ENCODE measurements around the gene EXT2.

The EXT2 gene

DNA sequence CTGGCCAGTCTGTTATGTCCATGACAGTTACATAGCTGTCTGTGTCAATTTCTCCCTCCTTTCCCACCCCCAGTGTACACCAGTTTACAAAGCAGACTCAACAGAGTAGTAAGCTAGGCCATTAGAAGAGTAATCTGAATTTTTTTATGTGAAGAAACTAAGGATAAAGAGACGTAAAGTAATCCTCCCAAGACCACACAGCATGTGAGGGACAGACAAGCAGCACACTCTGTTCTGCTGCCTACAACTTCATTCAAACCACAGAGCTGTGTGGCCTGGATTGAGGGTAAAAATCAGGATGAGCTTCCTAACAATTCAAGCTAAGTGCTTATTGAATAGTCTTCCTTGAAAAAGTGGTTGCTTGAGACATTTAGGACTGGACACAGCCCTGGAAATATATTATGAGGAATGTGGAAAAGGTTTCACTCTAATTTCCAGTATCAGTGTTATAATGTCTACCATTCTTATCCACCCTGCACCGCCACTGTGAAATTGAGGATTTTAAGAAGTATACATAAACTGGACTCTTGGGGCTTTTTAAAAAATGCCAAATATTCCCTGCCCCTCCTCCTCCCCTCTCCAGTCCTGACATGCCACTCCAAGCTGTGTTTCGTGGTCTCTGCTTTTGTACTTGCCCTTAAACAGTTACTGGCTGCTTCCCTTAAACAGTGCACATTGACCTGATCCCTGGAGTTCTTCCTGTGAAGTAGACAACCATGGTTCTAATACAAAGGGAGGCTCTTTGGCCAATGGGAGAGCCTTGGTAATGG, 40.9 kb downstream of the EXT2 start:
- DNase-seq = no peak

DNA sequence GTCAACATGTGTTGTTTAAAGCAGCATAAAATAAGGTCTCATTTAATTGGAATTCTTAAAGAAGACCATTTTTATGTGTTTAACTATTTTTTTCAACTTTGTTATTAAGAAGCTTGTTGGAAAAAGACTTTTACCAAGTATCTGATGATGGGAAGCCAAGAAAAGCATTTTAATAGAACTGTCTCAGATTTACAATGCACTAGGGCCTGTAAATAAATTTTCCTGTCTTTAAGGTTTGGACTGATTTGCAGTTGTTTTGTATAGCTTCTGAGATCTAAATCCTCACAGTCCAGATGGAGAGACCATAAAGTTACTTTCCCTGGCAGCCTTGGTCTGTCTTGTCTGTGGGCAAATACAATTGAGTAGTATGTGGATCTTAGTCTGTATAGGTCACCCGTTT, 41.6 kb downstream of the EXT2 start:
- DNase-seq = no peak

DNA sequence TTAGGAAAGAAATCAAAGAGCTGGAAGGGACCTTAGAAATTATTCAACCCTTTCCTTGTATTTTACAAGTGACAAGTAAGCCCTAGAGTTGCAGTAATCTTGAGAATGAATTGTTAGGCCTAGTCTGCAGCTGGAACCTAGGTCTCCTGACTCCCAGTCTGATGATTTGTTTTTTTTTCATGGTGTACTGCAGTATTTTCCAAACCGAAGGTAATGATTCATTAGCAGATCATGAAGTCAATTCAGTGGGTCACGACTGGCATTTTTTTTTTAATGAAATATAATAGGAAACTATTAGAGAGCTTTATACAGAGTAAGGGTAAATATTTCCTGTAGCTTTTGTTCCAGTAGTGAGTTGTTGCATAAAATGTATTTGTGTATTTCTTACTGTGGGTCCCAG, 42.8 kb downstream of the EXT2 start:
- no peak for DNase-seq

DNA sequence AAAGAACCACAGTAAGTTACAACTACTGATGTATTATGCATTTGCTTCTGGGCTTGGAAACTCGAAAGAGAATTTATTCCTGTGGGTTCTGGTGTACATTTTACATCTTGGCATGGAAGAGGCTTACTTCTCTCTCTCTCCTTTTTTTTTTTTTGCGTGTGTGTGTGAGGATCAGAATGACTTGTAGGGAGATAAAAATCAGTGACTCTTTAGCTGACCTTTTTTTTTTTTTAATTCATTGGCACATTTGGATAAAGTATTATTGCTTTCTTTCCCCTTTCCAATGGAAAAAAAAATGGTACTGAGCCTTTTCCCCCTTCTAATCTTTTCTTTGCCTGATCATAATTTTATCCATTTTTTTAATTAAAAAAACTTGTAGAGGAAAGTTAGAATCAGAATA, 43.5 kb downstream of the EXT2 start:
- no peak for DNase-seq

DNA sequence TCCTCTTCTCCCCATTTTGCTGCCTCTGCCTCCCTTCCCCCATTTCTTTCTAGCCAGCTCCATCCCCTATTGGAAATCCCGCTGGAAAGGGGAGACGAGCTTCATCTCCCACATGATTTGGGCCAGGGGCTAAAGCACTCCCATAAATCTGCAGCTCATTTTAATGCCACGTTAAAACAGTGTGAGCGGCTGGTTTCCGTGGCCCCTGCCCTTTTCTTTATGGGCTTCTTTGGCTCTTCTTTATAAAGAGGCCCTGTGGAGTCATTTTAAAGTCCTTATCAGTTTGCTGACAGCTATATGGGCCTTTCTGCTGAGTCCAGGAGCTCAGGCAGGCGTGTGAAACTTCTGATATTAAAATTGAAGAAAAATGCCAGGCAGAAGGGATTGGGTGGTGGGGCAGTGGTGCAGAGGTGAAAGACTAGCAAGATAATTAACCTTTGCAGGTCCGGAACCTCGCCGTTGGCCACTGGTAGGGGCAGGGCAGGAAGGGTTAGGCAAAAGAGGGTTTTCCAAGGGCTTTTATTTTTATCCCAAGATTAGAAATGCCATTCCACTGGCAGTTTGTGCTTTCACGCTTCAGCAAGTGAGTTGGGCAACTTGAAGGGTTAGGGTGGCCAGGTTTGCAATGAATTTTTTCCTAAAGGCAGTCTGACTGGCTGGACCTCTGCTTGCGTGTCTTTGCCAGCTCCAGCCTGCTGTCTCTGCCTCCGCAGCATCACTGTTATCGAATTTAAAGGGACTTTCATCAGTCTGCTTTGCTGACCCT, 44.3 kb downstream of the EXT2 start:
- no peak for DNase-seq

DNA sequence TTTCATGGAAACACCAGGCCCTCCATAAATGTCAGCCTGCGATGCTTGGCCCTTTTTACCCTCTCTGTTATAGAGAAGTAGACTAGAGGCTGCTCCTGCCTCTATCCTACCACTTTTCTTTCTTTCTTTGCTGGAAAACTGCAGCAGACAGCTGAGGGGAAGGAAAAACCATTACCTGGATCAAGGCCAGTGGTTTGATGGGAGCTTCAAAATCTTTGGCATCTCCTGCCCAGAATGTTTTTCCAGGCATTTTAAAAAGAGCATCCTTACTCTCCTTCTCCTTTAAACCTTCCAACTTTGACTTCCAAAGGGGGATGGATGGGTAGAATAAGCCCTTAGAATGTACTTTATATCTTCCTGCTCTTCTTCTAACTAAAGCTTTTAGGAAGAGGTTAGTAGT, 44.9 kb downstream of the EXT2 start:
- peak; percentile 9 for DNase-seq

DNA sequence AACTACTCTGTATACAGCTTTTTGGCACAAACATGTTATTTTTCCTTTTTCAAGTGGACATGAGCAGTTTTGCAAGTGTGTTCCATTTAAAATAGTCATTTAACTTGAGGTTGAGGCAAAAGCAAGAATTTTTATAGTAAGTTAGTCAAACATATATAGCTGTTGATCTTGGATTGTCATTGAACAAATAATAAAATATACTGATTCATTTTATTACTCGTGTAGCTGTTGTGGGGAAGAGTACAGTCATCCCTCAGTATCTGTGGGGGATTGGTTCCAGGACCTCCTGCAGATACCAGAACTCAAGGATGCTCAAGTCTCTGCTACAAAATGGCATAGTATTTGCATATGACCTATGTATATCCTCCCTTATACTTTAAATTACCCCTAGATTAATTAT, 45.3 kb downstream of the EXT2 start:
- no peak for DNase-seq

DNA sequence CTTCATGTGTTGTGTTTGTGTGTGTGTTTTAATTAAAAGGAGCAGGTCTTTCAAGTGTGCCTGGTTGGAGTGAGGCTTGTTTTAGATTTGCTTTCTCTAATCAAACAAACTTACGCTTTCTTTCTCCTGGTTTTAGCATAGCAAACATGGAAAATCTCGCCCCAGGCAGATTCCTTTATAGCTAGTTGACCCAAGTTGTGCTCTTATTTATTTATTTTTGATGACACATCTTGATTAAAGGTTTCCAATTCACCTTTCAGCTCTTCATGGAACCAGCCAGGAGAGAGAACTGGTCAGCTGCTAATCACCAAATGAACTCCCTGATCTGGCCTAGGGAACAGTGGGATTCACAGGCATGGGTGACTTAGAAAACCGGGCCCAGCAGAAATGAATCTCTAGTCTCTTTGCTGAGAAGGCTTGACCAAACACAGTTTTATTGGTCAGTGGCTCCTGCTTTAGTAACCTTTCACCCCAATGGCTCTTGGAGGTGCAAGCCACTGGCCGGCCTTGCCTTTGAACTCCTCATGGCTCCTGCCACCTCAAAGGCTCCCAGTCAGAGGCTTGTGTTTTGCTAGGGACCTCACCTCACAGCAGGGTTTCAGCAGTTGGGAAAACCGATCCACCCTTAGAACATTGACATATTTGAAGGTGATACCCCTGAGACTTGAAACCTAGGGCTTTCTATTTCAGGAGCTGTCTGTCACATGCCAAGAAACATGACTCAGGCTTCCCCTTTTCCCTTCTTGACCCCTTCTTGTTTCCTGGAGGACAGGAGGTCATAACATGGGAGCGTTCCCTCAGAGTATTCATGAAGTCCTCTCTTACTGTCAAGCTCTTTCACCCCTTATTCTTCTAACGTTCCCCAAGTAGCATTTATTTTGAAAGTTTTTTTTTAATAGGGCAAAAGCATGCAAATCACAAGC, 48.8 kb downstream of the EXT2 start:
- no peak for DNase-seq

DNA sequence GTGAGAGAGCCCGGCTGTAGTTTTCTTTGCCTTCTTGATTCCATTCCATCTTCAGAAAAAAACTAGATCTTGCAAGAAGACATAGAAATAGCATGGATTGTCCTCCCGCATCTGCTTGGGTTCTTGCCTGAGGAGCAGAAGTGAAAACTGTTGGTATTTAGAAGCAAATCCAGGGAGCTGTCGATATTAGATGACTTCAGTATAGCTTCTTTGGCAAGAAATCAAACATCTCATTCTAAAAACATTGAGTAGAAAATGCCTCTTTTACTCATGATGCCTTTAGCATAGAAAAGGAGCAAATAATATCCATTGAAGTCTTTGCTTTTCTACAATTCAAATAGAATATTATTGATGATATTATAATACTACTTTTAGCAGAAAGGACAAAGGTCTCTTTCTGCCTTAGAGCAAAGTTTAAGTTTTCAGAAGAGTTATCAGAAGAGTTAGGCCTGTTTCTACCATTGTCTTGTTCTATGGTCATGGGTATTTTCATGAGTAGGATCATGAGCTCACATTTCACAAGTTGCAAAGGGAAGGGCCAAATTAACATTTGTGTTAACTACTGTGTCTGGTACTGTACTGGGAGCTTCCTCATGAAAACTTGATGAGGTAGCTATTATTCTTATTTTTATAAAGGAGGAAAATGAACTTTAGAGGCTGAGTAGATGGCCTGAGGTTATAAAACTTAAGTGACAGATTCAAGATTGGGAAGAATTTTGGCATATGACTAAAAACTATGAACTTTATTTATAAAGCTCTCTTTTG, 49.7 kb downstream of the EXT2 start:
- no peak for DNase-seq

DNA sequence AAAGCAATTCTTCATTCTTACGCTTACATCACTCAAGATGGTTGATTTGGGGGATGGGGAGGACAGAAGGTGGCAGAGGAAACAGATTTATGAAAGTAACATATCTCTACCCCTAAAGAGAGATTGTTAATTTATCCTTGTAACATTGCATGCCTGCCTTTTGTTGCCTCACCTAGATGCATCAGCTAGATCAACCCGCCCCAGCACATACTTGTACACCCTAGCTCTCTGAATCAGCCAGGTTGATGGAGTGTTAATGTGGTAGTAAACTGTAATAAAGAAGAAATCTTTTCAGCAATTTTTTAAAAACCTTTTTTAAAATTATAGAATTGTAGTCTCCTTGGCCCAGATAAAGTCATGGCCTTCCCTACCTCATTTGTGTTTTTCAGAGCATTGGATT, 51.5 kb downstream of the EXT2 start:
- no peak for DNase-seq

DNA sequence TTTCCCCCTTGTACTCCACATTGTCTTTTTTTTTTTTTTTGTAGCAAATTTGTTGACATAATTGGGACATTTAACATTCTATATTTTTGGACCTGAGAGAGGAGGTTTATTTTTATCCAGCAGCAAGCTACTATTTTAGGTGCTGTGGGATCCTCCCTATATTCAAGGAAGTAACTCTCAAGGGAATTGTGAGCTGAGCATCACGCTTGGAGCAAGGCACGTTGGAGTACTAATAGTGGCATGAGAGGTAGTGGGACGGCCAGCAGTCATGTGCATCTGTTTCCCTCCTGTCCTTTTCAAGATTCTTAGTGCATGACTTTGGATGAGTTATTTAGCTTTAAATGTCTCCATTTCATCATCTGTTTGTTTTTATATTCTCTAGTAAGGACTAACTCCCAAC, 52.3 kb downstream of the EXT2 start:
- DNase-seq = no peak

DNA sequence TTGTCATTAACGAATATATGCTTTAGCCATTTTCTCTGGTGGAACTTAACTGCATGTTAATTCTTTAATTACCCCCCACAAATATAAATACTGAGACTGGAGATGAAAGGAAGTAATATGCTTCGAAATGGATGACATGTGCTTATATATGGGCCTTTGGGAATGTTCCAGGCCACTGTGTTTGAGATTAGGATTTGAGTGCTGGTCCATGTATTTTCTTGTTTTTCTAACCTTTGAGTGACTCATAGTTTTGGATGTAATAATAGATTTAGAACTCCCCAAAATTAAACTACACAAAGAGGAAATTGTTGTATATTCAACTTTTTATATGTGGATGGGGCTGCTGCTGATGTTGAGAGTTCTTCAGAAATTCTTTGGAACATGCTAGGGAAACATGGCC, 54.2 kb downstream of the EXT2 start:
- DNase-seq = no peak

DNA sequence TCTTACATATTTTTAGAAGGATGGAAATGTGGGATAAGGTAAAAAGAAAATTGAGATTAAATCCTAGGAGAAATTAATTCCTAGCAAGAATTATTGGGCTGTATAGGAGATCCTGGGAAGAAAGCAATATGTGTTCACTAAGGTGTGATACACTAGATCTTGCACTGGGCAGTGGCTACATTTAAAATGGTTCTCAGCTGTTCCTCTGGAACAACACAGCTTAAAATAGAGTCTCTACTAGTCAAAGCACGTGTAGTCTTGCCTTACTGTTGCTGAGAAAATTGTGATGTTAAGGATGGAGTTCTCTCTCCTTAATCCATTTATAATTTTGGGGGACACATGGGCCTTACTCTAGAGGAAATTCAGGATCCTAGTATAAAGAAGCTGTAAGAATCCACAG, 54.9 kb downstream of the EXT2 start:
- no peak for DNase-seq

DNA sequence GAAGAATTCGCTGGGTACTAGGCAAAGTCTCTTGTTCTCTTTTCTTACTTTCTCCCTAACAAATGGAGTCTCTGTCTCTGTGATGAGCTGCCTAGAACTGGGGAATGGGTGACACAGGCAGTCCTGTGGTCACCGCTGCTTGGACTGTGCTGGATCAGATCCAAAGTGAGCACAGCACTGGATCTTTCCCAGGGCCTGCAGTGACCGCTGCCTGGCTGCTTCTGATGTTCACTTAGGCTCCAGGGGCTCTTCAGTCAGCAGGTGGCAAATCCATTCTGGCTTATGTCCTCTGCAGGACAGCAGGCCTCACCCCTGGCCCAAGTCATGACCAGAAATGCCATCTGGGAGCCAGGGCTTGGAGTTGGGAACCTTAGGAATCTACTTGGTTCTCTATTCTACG, 61.5 kb downstream of the EXT2 start:
- no peak for DNase-seq

DNA sequence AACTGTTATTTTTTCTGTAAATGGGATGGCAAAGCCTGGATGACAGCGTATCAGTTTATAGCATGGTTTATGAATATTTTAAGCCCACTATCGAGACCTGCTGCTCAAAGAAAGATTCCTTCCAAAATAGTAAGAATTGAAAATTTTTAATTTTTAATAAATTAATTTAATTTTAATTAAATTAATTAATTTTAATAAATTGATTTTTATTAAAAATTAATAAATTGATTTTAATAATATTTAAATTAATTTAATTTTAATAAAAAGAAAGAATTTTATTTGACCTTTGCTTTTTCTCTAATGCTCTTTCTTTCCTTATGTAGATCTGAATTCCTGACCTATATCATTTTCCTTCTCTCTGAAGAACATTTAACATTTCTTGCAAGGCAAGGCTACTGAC, 62.9 kb downstream of the EXT2 start:
- DNase-seq = no peak

DNA sequence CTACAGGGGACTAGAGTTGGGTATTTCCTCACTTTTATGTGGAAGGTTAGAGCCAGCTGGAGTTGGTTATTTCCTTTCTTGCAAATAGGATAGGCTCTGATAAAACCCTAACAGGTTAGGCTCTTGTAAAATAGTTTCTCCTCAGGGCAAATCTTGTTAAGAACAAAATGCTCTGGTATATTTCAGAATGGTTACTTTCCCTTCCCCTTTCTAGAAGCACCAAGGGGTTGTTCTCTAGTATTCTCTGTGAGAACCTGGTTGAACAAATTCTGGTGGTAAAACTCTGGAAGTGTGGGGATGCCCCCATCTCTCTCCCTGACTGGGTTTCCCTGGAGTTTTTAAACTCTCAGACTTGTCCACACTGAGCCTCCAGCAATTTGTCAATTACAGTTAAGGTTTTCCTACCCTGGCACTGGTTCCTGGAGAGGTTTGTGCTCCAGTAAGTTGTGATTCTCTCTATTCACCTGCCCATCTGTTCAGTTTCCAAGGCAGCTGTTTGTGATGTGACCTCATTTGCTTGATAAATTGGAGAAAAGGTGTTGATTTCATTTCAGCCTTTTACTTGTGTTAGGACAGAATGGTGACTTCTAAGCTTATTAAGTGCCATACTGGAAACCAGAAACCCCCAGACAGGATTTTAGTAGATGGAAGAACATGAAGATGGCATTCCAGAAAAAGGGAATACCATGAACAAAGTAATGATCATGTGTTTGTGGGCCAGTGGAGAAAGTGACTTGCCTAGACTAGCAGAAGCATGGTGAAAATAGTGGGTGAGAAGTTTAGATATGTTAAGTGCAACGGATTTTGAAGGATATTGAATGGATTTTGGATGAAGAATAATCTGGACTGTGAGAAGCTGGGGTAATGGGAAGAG, 64.6 kb downstream of the EXT2 start:
- no peak for DNase-seq

DNA sequence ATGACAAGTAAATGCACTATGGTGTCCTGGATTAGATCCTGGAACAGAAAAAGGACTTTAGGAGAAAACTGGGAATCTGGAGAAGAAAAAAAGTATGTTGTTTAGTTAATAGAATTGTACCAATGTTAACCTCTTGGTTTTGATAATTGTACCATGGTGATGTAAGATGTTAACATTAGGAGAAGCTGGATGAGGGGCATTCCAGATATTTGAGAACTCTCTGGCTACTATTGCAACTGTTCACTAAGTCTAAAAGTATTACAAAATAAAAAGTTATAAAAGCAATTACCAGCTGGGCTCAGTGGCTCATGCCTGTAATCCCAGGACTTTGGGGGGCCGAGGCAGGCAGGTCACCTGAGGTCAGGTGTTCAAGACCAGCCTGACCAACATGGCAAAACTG, 66.5 kb downstream of the EXT2 start:
- DNase-seq = no peak

DNA sequence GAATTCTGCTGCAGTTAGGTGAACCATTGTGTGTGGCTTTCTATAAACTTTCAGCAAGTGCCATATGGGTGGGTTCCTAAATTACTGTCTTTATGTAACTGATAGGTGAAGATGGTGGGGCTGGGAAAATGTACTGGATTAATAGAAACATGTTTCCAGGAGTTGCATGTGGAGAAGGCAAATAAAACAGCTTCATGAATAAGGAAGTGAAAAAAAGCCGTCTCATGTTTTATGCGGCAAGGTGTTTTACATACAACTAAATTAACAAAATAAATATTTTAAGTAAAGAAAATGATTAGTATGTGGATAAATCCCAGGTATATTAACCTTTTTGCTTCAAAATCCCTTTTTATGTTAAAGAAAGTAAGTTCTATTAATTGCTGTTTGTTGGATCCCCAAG, 67.2 kb downstream of the EXT2 start:
- no peak for DNase-seq

DNA sequence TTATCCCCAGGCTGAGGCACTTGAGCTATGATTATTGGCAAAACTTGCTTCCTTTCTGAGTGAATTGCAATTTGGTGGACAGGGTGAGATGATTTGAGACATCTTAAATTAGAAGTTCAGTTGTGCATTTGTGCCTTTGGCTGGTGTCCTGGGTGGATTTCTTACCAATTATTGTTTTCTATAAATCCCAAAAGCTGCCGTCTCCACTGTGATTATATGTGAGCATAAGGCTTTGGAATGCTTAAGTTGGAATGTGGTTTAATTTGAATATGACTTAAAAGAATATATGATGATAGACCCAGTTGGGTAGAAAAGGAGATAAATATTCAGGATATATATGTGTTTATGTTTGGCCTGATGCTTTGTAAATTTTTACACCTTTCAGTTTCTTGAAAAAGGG, 70.0 kb downstream of the EXT2 start:
- no peak for DNase-seq

DNA sequence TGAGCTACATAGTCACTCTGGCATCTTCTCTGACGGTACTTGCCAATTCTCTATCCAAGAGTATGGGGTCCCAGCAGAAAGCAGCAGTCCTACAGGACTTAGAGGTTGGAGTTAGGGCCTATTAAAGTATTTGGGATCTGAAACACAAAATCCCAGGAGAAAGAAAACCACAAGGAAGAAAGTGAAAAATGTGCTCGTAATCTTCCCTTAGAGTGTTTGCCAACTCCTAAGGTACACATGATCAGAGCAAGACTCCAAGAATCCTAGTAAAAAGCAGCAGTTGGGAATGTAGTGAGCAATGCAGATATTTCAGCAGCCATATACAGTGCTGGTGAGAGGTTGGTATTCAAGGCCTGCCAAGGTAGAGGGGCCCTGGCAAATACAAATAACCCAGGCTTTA, 71.6 kb downstream of the EXT2 start:
- no peak for DNase-seq

DNA sequence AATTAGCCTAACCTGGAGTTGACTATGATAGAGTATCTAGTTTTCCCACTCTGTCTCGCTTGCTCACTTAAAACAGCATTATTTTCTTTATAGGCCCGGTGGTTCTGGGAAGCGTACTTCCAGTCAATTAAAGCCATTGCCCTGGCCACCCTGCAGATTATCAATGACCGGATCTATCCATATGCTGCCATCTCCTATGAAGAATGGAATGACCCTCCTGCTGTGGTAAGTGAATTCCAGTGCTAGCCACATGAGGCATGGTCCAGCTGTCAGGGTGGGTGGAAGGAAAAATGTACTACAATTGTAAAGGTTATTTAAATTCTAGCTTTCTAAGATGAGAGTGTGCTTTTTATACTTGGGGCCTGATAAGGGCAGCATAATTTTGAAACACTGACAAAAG, 76.0 kb downstream of the EXT2 start:
- no peak for DNase-seq

DNA sequence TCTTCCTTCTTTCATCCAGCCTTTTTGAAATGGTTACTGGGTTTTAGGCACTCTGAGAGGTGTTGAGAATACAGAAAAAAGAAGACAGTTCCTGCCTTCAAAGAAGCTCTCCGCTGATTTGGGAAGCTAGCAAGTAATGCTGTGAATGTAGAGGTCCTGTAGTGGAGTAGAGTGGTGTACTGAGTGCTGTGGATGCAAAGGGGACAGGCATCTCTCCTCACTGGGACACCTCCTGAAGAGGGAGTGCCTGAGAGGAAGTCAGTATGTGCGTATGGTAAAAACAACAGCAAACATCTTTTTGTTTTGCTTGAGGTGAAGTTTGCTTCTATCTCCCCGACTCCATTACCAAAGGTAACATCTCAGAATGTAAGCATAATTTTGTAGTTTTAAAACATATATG, 77.5 kb downstream of the EXT2 start:
- no peak for DNase-seq

Measured in NCI-H1092 (cell line).